Medulla oblongata (tissue), 1 donor: ENCODE results near the gene ADK.
"Not testable (repeated sequence)": the region's sequence is repeated elsewhere in the genome, so short reads cannot be mapped to it uniquely, and the experiment has no call there.

ENCODE experiments used
- DNase-seq: peaks from one replicate; pipeline ENCODE4 v3.0.0-alpha.2; 2015; ENCODE audit errors: extremely low spot score

The ADK gene

GRCh38 chr10:74424565-74424964 lies 273.5 kb downstream of the ADK start:
- no peak for DNase-seq

DNA sequence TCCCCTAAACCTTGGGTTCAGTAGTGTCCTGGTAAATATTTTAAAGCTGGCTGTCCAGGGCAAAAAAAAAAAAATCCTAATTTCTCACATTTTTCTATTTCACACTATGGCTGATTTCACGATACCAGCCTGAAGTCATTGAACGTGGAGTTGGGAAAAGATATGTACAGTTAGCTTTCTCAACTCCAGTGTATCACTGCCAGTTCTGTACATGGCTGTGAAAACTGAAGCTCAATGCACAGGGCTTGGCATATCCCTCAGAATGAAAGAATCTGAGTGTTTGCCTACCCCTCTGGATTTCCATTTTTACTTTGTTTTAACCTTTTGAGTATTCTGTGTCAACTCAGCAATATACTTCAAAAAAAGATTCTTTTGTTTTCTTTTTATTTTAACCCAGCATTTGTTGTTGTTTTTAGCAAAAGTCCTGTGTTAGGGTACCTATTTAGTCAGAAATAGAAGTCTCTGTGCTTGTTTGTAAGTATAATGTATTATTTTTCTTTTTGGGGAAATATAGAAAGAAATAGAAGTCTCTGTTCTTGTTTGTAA lies 274.5 kb downstream of the ADK start:
- no peak for DNase-seq

DNA sequence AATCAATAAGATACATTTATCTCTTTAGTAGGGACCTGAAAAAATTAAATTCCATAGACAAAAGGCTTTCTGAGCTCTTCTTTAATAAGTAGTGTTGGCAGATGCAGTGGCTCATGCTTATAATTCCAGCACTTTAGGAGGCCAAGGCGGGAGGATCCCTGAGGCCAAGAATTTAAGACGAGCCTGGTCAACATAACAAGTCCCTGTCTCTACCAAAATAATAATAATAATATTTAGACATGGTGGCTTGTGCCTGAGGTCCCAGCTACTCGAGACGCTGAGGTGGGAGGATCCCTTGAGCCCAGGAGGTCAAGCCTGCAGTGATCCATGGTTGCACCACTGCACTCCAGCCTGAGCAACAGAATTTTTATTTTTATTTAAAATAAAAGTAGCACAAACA lies 280.8 kb downstream of the ADK start:
- no peak for DNase-seq

- no peak for DNase-seq
Measured at GRCh38 chr10:74432841-74433594, 282.0 kb downstream of the ADK start.

GRCh38 chr10:74433595-74433956 lies 282.6 kb downstream of the ADK start:
- DNase-seq: no peak

DNA sequence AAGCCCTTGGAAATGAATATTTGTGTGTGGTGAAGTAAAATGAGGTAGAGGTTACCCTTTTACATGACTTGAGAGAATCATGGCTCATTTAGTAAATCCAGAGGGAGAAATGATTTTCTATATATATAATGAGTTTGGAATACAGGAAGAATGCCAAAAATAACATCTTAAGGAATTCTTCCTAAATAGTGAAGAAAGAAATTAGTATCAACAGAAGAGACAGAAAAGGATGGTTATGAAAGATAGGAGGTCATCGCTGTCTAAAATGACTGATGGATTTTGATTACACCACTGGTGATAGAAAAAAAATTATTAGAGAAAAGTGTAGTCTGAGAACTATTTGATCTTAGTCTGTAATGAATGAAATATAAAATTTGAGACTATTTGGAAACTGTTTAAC lies 283.0 kb downstream of the ADK start:
- no peak for DNase-seq

- no peak for DNase-seq
Measured at GRCh38 chr10:74434547-74434946, 283.5 kb downstream of the ADK start.

- DNase-seq: no peak
Measured at GRCh38 chr10:74436523-74437170, 285.6 kb downstream of the ADK start.

DNA sequence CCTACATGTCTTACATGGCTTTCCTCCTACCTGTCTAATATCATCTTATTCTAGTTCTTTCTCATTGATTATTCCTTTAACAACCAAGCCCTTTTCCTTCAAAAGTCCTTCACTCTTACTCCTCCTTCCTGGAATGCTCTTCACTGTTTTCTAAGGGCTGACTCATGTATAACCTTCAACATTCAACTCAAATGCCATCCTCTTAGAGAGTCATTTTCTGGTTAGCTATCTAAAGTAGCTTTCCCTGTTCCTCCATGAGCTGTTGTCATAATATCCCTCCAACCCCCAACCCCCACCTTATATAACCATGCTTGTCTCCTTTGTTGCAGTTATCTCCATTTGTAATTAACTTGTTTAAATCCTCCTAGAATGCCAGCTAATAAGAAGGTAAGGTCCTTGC lies 286.8 kb downstream of the ADK start:
- no peak for DNase-seq

DNA sequence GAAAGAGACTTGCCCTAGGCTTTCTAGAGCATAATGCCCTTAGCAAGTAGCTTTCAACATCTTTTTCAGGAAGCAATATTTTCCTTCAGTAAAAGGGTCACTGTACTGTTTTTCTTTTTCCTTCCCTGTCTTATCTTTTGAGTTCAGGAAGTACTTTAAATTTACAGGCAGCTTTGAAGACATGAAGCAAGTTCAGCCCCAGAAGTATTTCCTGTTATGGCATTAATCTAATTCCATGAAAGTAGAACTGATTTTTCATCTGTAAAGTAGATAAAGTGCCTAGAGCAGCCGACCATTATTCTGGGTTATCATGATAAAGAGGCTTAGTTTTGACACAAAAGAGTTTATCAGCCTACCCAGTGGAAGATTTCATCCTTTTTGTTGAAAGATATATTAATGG lies 288.2 kb downstream of the ADK start:
- no peak for DNase-seq

- DNase-seq: no peak
Measured at GRCh38 chr10:74445493-74445892, 294.5 kb downstream of the ADK start.

- DNase-seq: no peak
Measured at GRCh38 chr10:74450602-74451001, 299.6 kb downstream of the ADK start.

DNA sequence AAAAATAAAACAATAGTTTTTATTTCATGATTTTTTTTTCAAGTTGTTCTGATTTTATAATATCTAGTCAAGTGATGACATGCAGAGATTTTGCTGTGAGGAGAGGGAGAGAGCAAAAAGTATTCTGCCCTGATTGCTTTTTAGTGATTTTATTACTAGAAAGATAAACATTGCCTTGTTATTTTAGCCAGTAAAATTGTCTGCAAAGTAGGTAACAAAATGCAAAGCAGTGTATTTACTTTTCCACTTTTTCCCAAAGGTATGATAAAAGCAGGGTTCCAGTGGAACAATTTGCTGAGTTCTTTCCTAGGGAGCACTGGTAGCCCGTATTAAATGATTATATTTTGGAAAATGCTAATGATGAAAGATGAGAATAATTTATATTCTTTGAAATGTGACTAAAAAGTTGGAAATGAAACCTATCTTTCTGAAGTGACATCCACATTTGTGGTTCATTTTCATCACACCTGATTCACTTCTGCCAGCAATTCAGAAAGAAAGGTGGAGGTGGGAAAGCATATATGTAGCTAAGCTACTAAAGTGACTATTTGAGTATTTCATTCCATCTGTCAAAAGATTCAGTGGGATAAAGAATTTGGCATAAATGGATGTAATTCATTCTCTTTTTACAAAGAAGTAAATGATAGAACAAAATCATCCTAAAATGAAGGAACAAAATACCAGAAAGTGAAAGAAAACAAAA lies 300.3 kb downstream of the ADK start:
- DNase-seq: no peak

- DNase-seq: no peak
Measured at GRCh38 chr10:74453169-74453568, 302.1 kb downstream of the ADK start.

DNA sequence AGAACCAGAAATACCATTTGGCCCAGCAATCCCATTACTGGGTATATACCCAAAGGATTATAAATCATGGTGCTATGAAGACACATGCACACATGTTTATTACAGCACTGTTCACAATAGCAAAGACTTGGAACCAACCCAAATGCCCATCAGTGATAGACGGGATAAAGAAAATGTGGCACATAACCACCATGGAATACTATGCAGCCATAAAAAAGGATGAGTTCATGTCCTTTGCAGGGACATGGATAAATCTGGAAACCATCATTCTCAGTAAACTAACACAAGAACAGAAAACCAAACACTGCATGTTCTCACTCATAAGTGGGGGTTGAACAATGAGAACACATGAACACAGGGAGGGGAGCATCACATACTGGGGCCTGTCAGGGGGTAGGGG lies 306.5 kb downstream of the ADK start:
- DNase-seq: not testable (repeated sequence)

DNA sequence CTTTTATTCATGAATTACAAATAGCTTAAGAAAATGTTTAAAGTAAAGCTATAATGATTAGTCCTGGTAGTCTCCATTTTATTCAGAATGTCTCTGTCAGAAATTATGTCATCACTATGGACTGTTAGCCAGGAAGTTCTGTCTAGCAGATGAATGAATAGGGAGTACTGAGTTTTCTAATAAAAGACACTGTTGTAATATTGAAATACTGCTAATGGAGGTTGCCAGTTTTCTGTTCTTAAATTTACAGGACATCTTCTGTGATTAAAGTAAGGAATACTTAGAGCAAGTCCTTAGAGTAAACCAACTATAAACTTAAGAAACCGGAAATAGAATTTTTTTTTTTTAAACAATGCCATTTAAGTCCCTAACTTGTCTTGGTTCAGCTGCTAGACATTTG lies 309.8 kb downstream of the ADK start:
- peak; percentile 52 for DNase-seq

DNA sequence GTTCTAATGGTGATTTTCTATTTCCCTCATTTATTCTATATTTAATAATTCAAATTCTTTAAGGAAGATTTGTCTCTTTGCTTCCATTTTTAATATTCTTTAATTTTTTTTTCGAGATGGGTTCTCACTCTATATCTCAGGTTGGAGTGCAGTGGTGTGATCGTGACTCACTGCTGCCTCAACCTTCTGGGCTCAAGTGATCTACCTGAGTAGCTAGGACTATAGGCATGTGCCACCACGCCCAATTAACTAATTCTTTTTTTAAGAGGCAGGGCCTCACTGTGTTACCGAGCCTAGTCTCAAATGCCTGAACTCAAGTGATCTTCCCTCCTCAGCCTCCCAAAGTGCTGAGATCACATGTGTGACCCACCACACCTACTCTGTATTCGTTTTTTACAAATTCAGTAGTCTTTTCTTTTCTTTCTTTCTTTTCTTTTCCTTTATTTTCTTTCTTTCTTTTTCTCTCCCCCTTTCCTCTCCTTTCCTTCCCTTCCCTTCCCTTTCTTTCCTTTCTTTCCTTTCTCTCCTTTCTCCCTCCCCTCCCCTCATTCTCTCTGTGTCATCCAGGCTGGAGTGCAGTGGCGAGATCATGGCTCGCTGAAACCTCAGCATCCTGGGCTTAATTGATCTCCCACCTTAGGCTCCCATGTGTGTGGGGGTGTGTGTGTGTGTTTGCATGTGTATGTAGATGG lies 323.1 kb downstream of the ADK start:
- no peak for DNase-seq

DNA sequence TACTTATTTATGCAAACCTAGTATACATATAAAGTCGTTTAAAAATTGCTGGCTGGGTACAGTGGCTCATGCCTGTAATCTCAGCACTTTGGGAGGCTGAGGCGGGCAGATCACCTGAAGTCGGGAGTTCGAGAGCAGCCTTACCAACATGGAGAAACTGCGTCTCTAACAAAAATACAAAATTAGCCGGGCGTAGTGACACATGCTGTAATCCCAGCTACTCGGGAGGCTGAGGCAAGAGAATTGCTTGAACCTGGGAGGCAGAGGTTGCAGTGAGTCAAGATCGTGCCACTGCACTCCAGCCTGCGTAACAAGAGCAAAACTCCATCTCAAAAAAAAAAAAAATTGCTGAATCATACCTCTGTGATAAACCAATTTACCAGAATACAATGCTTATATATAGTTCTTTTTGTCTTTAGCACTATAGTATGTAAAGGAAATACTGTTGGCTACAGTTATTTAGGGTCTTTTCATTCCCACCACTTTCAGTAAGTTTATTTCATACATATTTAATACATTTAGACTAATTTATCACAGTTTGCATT lies 325.2 kb downstream of the ADK start:
- not testable (repeated sequence) for DNase-seq

DNA sequence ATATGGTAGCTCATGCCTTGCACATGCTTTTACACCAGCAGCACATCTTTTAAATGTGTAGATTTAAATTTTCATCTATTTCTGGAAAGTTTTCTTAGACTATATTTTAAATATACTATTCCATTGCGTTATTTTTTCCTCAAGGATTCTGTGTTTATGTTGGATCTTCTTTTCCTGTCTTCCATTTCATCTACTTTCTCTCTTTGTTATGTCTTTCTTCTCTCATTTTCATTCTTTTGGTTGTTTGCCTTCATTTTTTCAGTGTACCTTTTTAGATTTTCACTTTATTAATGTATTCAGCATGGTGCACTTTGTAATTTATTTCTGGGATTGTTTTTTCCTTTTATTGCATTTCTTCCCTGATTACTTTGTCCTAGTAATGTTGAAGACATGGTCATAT lies 329.8 kb downstream of the ADK start:
- DNase-seq: no peak

DNA sequence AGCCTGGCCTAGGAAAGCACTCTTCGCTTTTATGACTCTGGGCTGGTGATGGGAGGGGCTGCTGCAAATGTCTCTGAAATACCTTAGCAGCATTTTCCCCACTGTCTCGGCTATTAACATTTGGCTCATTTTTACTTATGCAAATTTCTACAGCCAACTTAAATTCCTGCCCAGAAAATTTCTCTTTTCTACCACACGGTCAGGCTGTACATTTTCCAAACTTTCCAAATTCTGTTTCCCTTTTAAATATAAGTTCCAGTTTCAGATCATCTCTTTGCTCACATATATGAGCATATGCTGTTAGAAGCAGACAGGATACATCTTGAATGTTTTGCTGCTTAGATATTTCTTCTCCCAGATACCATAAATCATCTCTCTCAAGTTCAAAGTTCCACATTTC lies 332.3 kb downstream of the ADK start:
- no peak for DNase-seq

DNA sequence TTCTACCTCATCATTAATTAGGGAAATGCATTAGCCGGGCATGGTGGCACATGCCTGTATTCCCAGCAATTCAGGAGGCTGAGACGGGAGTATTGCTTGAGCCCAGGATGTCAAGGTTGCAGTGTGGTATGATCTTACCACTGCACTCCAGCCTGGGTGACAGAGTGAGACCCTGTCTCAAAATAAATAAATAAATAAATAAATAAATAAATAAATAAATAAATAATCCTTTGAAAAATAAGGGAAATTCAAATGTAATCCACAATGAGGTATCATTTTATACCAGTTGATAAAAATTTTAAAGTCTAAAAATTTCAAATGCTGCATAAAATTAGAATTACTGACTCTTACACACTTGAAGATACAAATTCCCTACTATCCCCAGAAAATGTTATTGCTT lies 334.3 kb downstream of the ADK start:
- no peak for DNase-seq

GRCh38 chr10:74486659-74487058 lies 335.6 kb downstream of the ADK start:
- no peak for DNase-seq
